Smooth muscle cell of trachea (primary cell): ENCODE measurements around the gene SFTPA2. TPM values are rescaled to one million over a fixed set of nuclear protein-coding genes. Genes with fewer than 3 reads are reported as not detected.

Experiments used
- total RNA-seq: library from RNA; depleted of rRNA; stranded (reverse); fragments of >200 nt; gene quantifications from 2 replicates; pipeline ENCODE4 v1.2.1, GENCODE V29; 2014

Gene SFTPA2
- total RNA-seq, result not detected in 2 replicates

GRCh38 chr10:79560160-79560709 is at the start of gene SFTPA2:
SFTPA2 (minus strand) TSS chr10:79560407; CDS start chr10:79559483, 924 bp downstream.

GRCh38 chr10:79511891-79512583 is 48.2 kb downstream of the SFTPA2 start, which contains the start of gene EIF5AL1:
EIF5AL1 (plus strand) TSS chr10:79512533; CDS start chr10:79512650, 117 bp downstream.

Other genes with a start within 250 kb of the SFTPA2 start
- 25.7 and 40.4 TPM in 2 replicates for gene PPIF, start 212.9 kb downstream of the SFTPA2 start, total RNA-seq
- gene ZCCHC24, start 114.8 kb downstream of the SFTPA2 start, total RNA-seq, result 48.3 and 80.6 TPM in 2 replicates
- 0.17 and 0.58 TPM in 2 replicates for gene EIF5AL1, start 47.9 kb downstream of the SFTPA2 start, total RNA-seq
- gene SFTPA1, start 50.5 kb upstream of the SFTPA2 start, total RNA-seq, result not detected in 2 replicates
- gene NUTM2B, start 142.8 kb upstream of the SFTPA2 start, total RNA-seq, result 0.15 and 1.2 TPM in 2 replicates